IMR-90 (cell line): Measurements from ENCODE around the gene DERL3. TPM values are rescaled to one million over a fixed set of nuclear protein-coding genes. Genes with fewer than 3 reads are reported as not detected.
A peak's percentile ranks its signal among the peaks of the same experiment; 100 is the strongest.

Experiments
- ATAC-seq: fragments of 200-7000 bp; cut with Tn5 transposase; 2 replicates; pipeline ENCODE4 v1.9.1; 2020; ENCODE audit warnings: low read depth, mild to moderate bottlenecking, moderate library complexity
- BruUV-seq: library from RNA; stranded (reverse); fragments of 400-500 nt; replicated peaks from 2 replicates; lab custom pipeline; 2021; lab: Mats Ljungman, UMichigan
- CTCF ChIA-PET: fragments of 300-600 bp; formaldehyde crosslinking; extraction: SDS; loops from one replicate; lab custom pipeline; 2021; ENCODE audit warnings: antibody characterized with exemption; lab: Yijun Ruan, JAX
- POLR2A ChIA-PET: fragments of 300-600 bp; sonication (Branson Sonifier 250); formaldehyde crosslinking; loops from one replicate; lab custom pipeline; 2022; ENCODE audit warnings: antibody characterized with exemption; ENCODE audit not compliant: unreplicated experiment; lab: Charles Lee
- DNase-seq: peaks from one replicate; pipeline ENCODE4 v3.0.0; 2013
- H2AFZ ChIP-seq: replicated peaks from 2 replicates; pipeline ENCODE3; 2013; ENCODE audit warnings: low read length, mild to moderate bottlenecking; ENCODE audit not compliant: poor library complexity
- H2AK5ac ChIP-seq: 2 replicates; pipeline ENCODE4 v1.6.1; 2013; ENCODE audit warnings: low read depth, low read length, inconsistent platforms
- H2AK9ac ChIP-seq: replicated peaks from 2 replicates; pipeline ENCODE3; 2013; ENCODE audit warnings: mild to moderate bottlenecking, low read depth, low read length, moderate library complexity; ENCODE audit not compliant: poor library complexity
- H2BK120ac ChIP-seq: 2 replicates; pipeline ENCODE4 v1.6.1; 2013; ENCODE audit warnings: low read depth, low read length, inconsistent platforms
- H2BK15ac ChIP-seq: 3 replicates; pipeline ENCODE4 v1.6.1; 2013; ENCODE audit warnings: low read depth, low read length, inconsistent platforms
- H2BK20ac ChIP-seq: 2 replicates; pipeline ENCODE4 v1.6.1; 2013; ENCODE audit warnings: low read depth, mild to moderate bottlenecking, inconsistent platforms, low read length, moderate library complexity
- H2BK5ac ChIP-seq: 2 replicates; pipeline ENCODE4 v1.6.1; 2013; ENCODE audit warnings: mild to moderate bottlenecking, low read depth, low read length, inconsistent platforms; ENCODE audit not compliant: poor library complexity, severe bottlenecking
- H3K14ac ChIP-seq: replicated peaks from 2 replicates; pipeline ENCODE4 v1.6.1; 2013; ENCODE audit warnings: low read depth, low read length, inconsistent platforms
- H3K18ac ChIP-seq: 2 replicates; pipeline ENCODE4 v1.6.1; 2013; ENCODE audit warnings: low read depth, low read length, control low read depth
- H3K23ac ChIP-seq: 2 replicates; pipeline ENCODE4 v1.6.1; 2013; ENCODE audit warnings: low read depth, low read length, inconsistent platforms
- H3K27ac ChIP-seq: 2 replicates; pipeline ENCODE4 v1.5.1; 2013; ENCODE audit warnings: mild to moderate bottlenecking, control low read depth, low read length; ENCODE audit not compliant: insufficient read depth
- H3K27me3 ChIP-seq: 2 replicates; pipeline ENCODE4 v1.6.1; 2013; ENCODE audit warnings: low read length; ENCODE audit not compliant: control insufficient read depth, insufficient read depth
- H3K36me3 ChIP-seq: 2 replicates; pipeline ENCODE4 v1.6.1; 2013; ENCODE audit warnings: low read length, mixed read lengths; ENCODE audit not compliant: control insufficient read depth, insufficient read depth
- H3K4ac ChIP-seq: 2 replicates; pipeline ENCODE4 v1.6.1; 2013; ENCODE audit warnings: low read depth, low read length, inconsistent platforms
- H3K4me1 ChIP-seq: 2 replicates; pipeline ENCODE4 v1.6.1; 2013; ENCODE audit warnings: low read length, mixed read lengths; ENCODE audit not compliant: control insufficient read depth, insufficient read depth
- H3K4me2 ChIP-seq: 2 replicates; pipeline ENCODE4 v1.6.1; 2013; ENCODE audit warnings: low read depth, mild to moderate bottlenecking, control low read depth, low read length, moderate library complexity
- H3K4me3 ChIP-seq: 2 replicates; pipeline ENCODE4 v1.5.1; 2013; ENCODE audit warnings: low read depth, mild to moderate bottlenecking, control low read depth, low read length, moderate library complexity; ENCODE audit not compliant: insufficient read depth
- H3K56ac ChIP-seq: 2 replicates; pipeline ENCODE4 v1.6.1; 2013; ENCODE audit warnings: low read length, inconsistent platforms; ENCODE audit not compliant: insufficient read depth; ENCODE audit errors: extremely low read depth
- H3K79me1 ChIP-seq, 2 experiments: 2 replicates each; pipeline ENCODE4 v1.6.1; 2013; ENCODE audit warnings: low read length in 2 of 2, inconsistent platforms in 1 of 2, low read depth in 1 of 2
- H3K9ac ChIP-seq: 2 replicates; pipeline ENCODE4 v1.6.1; 2013; ENCODE audit warnings: low read depth, low read length, control low read depth
- H3K9me1 ChIP-seq: 2 replicates; pipeline ENCODE4 v1.6.1; 2013; ENCODE audit warnings: low read length, inconsistent platforms; ENCODE audit not compliant: insufficient read depth
- H3K9me3 ChIP-seq: 2 replicates; pipeline ENCODE4 v1.6.1; 2013; ENCODE audit warnings: low read length; ENCODE audit not compliant: control insufficient read depth, insufficient read depth
- H4K20me1 ChIP-seq: 2 replicates; pipeline ENCODE4 v1.6.1; 2013; ENCODE audit warnings: low read length, inconsistent platforms; ENCODE audit not compliant: insufficient read depth
- H4K5ac ChIP-seq: 2 replicates; pipeline ENCODE4 v1.6.1; 2013; ENCODE audit warnings: mild to moderate bottlenecking, low read depth, low read length, control low read depth
- H4K8ac ChIP-seq, 2 experiments: 2 replicates each; pipeline ENCODE4 v1.6.1; 2013; ENCODE audit warnings: low read depth in 2 of 2, low read length in 2 of 2, control low read depth in 1 of 2, inconsistent platforms in 1 of 2
- H4K91ac ChIP-seq: 2 replicates; pipeline ENCODE4 v1.6.1; 2013; ENCODE audit warnings: low read depth, low read length, inconsistent platforms; ENCODE audit not compliant: insufficient read depth
- BHLHE40 ChIP-seq: fragments of 150-350 bp; IDR thresholded peaks from 2 replicates; pipeline ENCODE4 v1.6.1; 2016; ENCODE audit warnings: mild to moderate bottlenecking, low read depth, low read length
- CEBPB ChIP-seq: IDR thresholded peaks from 2 replicates; pipeline ENCODE4 v1.6.1; 2012; ENCODE audit warnings: low read depth, low read length, improper control_type of control experiment
- CTCF ChIP-seq: conservative IDR thresholded peaks from 2 replicates; pipeline ENCODE4 v1.5.1; 2012; ENCODE audit warnings: mild to moderate bottlenecking, low read depth, low read length, improper control_type of control experiment
- ELK1 ChIP-seq: fragments of 150-350 bp; IDR thresholded peaks from 2 replicates; pipeline ENCODE4 v1.6.1; 2016; ENCODE audit warnings: low read depth, mild to moderate bottlenecking, low read length, moderate library complexity, borderline replicate concordance
- FOS ChIP-seq: fragments of 150-350 bp; IDR thresholded peaks from 2 replicates; pipeline ENCODE4 v1.6.1; 2016; ENCODE audit warnings: low read depth, low read length
- MAFK ChIP-seq: IDR thresholded peaks from 2 replicates; pipeline ENCODE4 v1.6.1; 2012; ENCODE audit warnings: low read depth, low read length, improper control_type of control experiment
- MAZ ChIP-seq: IDR thresholded peaks from 2 replicates; pipeline ENCODE4 v1.6.1; 2012; ENCODE audit warnings: low read depth, mild to moderate bottlenecking, low read length, improper control_type of control experiment, moderate library complexity, borderline replicate concordance
- NFE2L2 ChIP-seq: fragments of 150-350 bp; IDR thresholded peaks from 2 replicates; pipeline ENCODE4 v1.6.1; 2016; ENCODE audit warnings: low read depth, mild to moderate bottlenecking, low read length
- POLR2A ChIP-seq: IDR thresholded peaks from 2 replicates; pipeline ENCODE4 v1.6.1; 2012; ENCODE audit warnings: mild to moderate bottlenecking, low read depth, low read length
- RAD21 ChIP-seq: IDR thresholded peaks from 2 replicates; pipeline ENCODE4 v1.6.1; 2012; ENCODE audit warnings: low read length, improper control_type of control experiment
- RCOR1 ChIP-seq: IDR thresholded peaks from 2 replicates; pipeline ENCODE4 v1.6.1; 2012; ENCODE audit warnings: mild to moderate bottlenecking, low read length, improper control_type of control experiment; ENCODE audit not compliant: insufficient replicate concordance
- SMC3 ChIP-seq: fragments of 150-350 bp; IDR thresholded peaks from 2 replicates; pipeline ENCODE4 v1.6.1; 2016; ENCODE audit warnings: low read depth, mild to moderate bottlenecking, antibody characterized with exemption, low read length, moderate library complexity
- WGBS, 2 experiments: methylation state at CpG; one replicate each; pipeline versions ENCODE4 v1.1.5 to v1.1.7; 2013; ENCODE audit warnings: missing lambda C conversion rate in 2 of 2; ENCODE audit not compliant: insufficient read length in 1 of 2; ENCODE audit errors: extremely low coverage in 2 of 2; 5-methylcytosine and 5-hydroxymethylcytosine counted together
- dilution Hi-C: fragments of 300-500 bp; cut with HindIII; formaldehyde crosslinking; loops from one replicate; pipeline ENCODE4 v1.14.3; 2018; ENCODE audit warnings: low sequenced_read_pairs; ENCODE audit not compliant: unreplicated experiment
- in situ Hi-C: fragments of 300-500 bp; cut with MboI; formaldehyde crosslinking; loops from 3 replicates; pipeline ENCODE4 v1.14.3; 2019; ENCODE audit warnings: low sequenced_read_pairs, inconsistent platforms, mixed read lengths
- intact Hi-C: fragments of 100-400 bp; cut with micrococcal nuclease; formaldehyde crosslinking; loops from 2 replicates; pipeline ENCODE4 v1.10.0; 2022
- polyA plus RNA-seq, 3 experiments: library from polyadenylated mRNA; depleted of rRNA; stranded (reverse); fragments of >200 nt; gene quantifications; 2 replicates each; pipeline ENCODE4 v1.2.3, GENCODE V29; 2012; ENCODE audit warnings: low replicate concordance in 1 of 3
- total RNA-seq: library from RNA; depleted of rRNA; stranded (reverse); fragments of >200 nt; gene quantifications from 2 replicates; pipeline ENCODE4 v1.2.3, GENCODE V29; 2012

Gene DERL3
- total and polyA plus RNA-seq, 2 of the 4 experiments (the other 2 are of a cell fraction) = 0.18 to 0.62 TPM

GRCh38 chr22:23849009-23850006 lies 10.5 kb upstream of the DERL3 start:
- no peak overlapping the region for H3K27ac ChIP-seq
- H3K56ac ChIP-seq = no peak overlapping the region
- no peaks in the 10 kb centered on the region for H3K9me1 ChIP-seq
- peak overlapping the region; percentile 2 for H2AK9ac ChIP-seq
- ATAC-seq = peak; percentile 98
- peaks cover 17% of the 10 kb centered on the region for H3K4me1 ChIP-seq
- in situ Hi-C loops (loop anchor here (10.0 kb wide), 2 partner anchors 225 to 325 kb away; no protein-coding TSS in a partner anchor), intact Hi-C loops (loop anchor here (5.0 kb wide), 3 partner anchors 77 to 307 kb away; partner anchors contain the start of gene MMP11), dilution Hi-C loops (no loop called here)
- no peak overlapping the region for H3K4me3 ChIP-seq
- H4K8ac ChIP-seq = peak overlapping the region in 1 of 2 experiments; percentile 44; a peak in 1 of 4 replicates
- no peaks in the 10 kb centered on the region for H4K20me1 ChIP-seq
- no peaks in the 10 kb centered on the region for H3K79me1 ChIP-seq
- H2BK120ac ChIP-seq = no peak overlapping the region
- CTCF ChIA-PET = interaction anchor here (0.6 to 1.4 kb wide), 13 partner anchors 8 to 463 kb away, joined by 3 to 10 read pairs (median 5); partner anchors contain the start of genes CHCHD10 and SLC2A11
- no TSS peak for BruUV-seq
- peak overlapping the region; percentile 58; the same call in 1 of the 2 replicates for H2AK5ac ChIP-seq
- H3K9ac ChIP-seq = no peak overlapping the region
- 33% methylated on average over 13 of the region's 62 CpGs; no CpG with 5 or more reads in 1 of the 2 experiments for WGBS, 2 experiments
- H3K23ac ChIP-seq = no peak overlapping the region
- no peak overlapping the region for H3K4ac ChIP-seq
- no peaks in the 10 kb centered on the region for H3K36me3 ChIP-seq
- H3K18ac ChIP-seq = no peak overlapping the region
- 0 out of 2 replicates have a peak overlapping the region, but pooled peaks have one; percentile 8 for H2BK20ac ChIP-seq
- H3K9me3 ChIP-seq = no peaks in the 10 kb centered on the region
- H4K91ac ChIP-seq = no peak overlapping the region
- no peak overlapping the region for H2BK5ac ChIP-seq
- peak overlapping the region; percentile 85 for H2AFZ ChIP-seq
- peak; percentile 51 for DNase-seq
- H2BK15ac ChIP-seq = no peak overlapping the region; the same call in 2 of the 3 replicates
- H3K14ac ChIP-seq = no peak overlapping the region
- POLR2A ChIA-PET = interaction anchor here (0.6 kb wide), 1 partner anchor 97 kb away, joined by 3 read pairs; no protein-coding TSS in a partner anchor
- H3K27me3 ChIP-seq = no peaks in the 10 kb centered on the region
- H3K4me2 ChIP-seq = peak overlapping the region; percentile 79
- H4K5ac ChIP-seq = no peak overlapping the region
- no peak for TF ChIP-seq FOS
- no peak for TF ChIP-seq ELK1
- peak; percentile 99 for TF ChIP-seq CTCF
- peak; percentile 48; the same call in 1 of the 2 replicates for TF ChIP-seq POLR2A
- no peak for TF ChIP-seq CEBPB
- TF ChIP-seq RAD21 = peak; percentile 98
- peak; percentile 41; the same call in 1 of the 2 replicates for TF ChIP-seq MAZ
- TF ChIP-seq MAFK = no peak
- no peak for TF ChIP-seq RCOR1
- no peak for TF ChIP-seq BHLHE40
- no peak for TF ChIP-seq NFE2L2
- peak; percentile 83 for TF ChIP-seq SMC3
